ENCODE measurements around the gene OSBPL9. TPM values are rescaled to one million over a fixed set of nuclear protein-coding genes. Genes with fewer than 3 reads are reported as not detected.
"Not testable (repeated sequence)": the region's sequence is repeated elsewhere in the genome, so short reads cannot be mapped to it uniquely, and the experiment has no call there.

Gene OSBPL9
- total RNA-seq, 2 experiments from 2014 or later, result 50.8 to 51.1 TPM

GRCh38 chr1:51697166-51697565, 80.3 kb downstream of the OSBPL9 start:
- Mint-ChIP-seq H3K36me3 (no peaks in the 10 kb centered on the region), H3K4me1 (no peaks in the 10 kb centered on the region), H3K4me3 (no peak overlapping the region), H3K9me3 (no peaks in the 10 kb centered on the region), H3K27ac (no peak overlapping the region), H3K27me3 (no peaks in the 10 kb centered on the region)
- POLR2A ChIA-PET, result no interaction called here
- no peak for DNase-seq
- no peak for ATAC-seq (ENCODE audit: low read depth)

GRCh38 chr1:51699391-51699790, 82.5 kb downstream of the OSBPL9 start:
- Mint-ChIP-seq H3K27me3 (no peaks in the 10 kb centered on the region), H3K4me3 (no peak overlapping the region)
- POLR2A ChIA-PET, result no interaction called here

GRCh38 chr1:51701782-51702181, 84.9 kb downstream of the OSBPL9 start:
- H3K27ac Mint-ChIP-seq; H3K4me1 Mint-ChIP-seq; H3K4me3 Mint-ChIP-seq; H3K36me3 Mint-ChIP-seq; POLR2A ChIA-PET; DNase-seq; H3K9me3 Mint-ChIP-seq; ATAC-seq (ENCODE audit: low read depth); H3K27me3 Mint-ChIP-seq: not testable (repeated sequence)

More at GRCh38 chr1:51699391-51699790, 82.5 kb downstream of the OSBPL9 start:
- no peak overlapping the region for H3K27ac Mint-ChIP-seq
- no peak for DNase-seq
- ATAC-seq (ENCODE audit: low read depth), result no peak
- H3K4me1 Mint-ChIP-seq, result no peaks in the 10 kb centered on the region
- no peaks in the 10 kb centered on the region for H3K36me3 Mint-ChIP-seq
- peaks cover 4% of the 10 kb centered on the region for H3K9me3 Mint-ChIP-seq

- ATAC-seq (ENCODE audit: low read depth); POLR2A ChIA-PET; H3K36me3 Mint-ChIP-seq; DNase-seq; H3K4me3 Mint-ChIP-seq; H3K9me3 Mint-ChIP-seq; H3K27ac Mint-ChIP-seq; H3K27me3 Mint-ChIP-seq; H3K4me1 Mint-ChIP-seq: not testable (repeated sequence)
Observed at GRCh38 chr1:51702220-51702619, 85.3 kb downstream of the OSBPL9 start.

GRCh38 chr1:51705035-51705434, 88.1 kb downstream of the OSBPL9 start:
- Mint-ChIP-seq H3K4me3 (no peak overlapping the region), H3K27me3 (no peaks in the 10 kb centered on the region), H3K36me3 (no peaks in the 10 kb centered on the region), H3K4me1 (no peaks in the 10 kb centered on the region), H3K27ac (no peak overlapping the region), H3K9me3 (peaks cover 4% of the 10 kb centered on the region)
- DNase-seq (no peak), ATAC-seq (ENCODE audit: low read depth) (no peak)
- POLR2A ChIA-PET, result no interaction called here

- POLR2A ChIA-PET, result no interaction called here
- no peak overlapping the region for H3K27ac Mint-ChIP-seq
- H3K4me1 Mint-ChIP-seq, result no peaks in the 10 kb centered on the region
- H3K36me3 Mint-ChIP-seq, result peaks cover 2% of the 10 kb centered on the region
- DNase-seq (no peak), ATAC-seq (ENCODE audit: low read depth) (no peak)
- H3K27me3 Mint-ChIP-seq, result no peaks in the 10 kb centered on the region
- no peaks in the 10 kb centered on the region for H3K9me3 Mint-ChIP-seq
- no peak overlapping the region for H3K4me3 Mint-ChIP-seq
Observed at GRCh38 chr1:51708911-51709760, 92.2 kb downstream of the OSBPL9 start.

GRCh38 chr1:51709951-51710350, 93.1 kb downstream of the OSBPL9 start:
- no peak overlapping the region for H3K27ac Mint-ChIP-seq
- no peaks in the 10 kb centered on the region for H3K27me3 Mint-ChIP-seq
- H3K4me1 Mint-ChIP-seq, result no peaks in the 10 kb centered on the region
- no peak for ATAC-seq (ENCODE audit: low read depth)
- no peak overlapping the region for H3K4me3 Mint-ChIP-seq
- POLR2A ChIA-PET, result no interaction called here
- H3K36me3 Mint-ChIP-seq, result peaks cover 4% of the 10 kb centered on the region
- no peak for DNase-seq
- no peaks in the 10 kb centered on the region for H3K9me3 Mint-ChIP-seq

- Mint-ChIP-seq H3K36me3 (peaks cover 9% of the 10 kb centered on the region), H3K27me3 (no peaks in the 10 kb centered on the region), H3K9me3 (no peaks in the 10 kb centered on the region), H3K4me3 (no peak overlapping the region), H3K27ac (no peak overlapping the region), H3K4me1 (no peaks in the 10 kb centered on the region)
- DNase-seq (no peak), ATAC-seq (ENCODE audit: low read depth) (no peak)
- POLR2A ChIA-PET, result no interaction called here
Observed at GRCh38 chr1:51712590-51712989, 95.7 kb downstream of the OSBPL9 start.

GRCh38 chr1:51714374-51715019, 97.6 kb downstream of the OSBPL9 start:
- no peaks in the 10 kb centered on the region for H3K27me3 Mint-ChIP-seq
- POLR2A ChIA-PET, result interaction anchor here (2.2 kb wide), 1 partner anchor 15 kb away, joined by 5 read pairs; no protein-coding TSS in a partner anchor
- H3K27ac Mint-ChIP-seq, result no peak overlapping the region
- H3K4me3 Mint-ChIP-seq, result no peak overlapping the region
- ATAC-seq (ENCODE audit: low read depth) (no peak), DNase-seq (no peak)
- H3K4me1 Mint-ChIP-seq, result no peaks in the 10 kb centered on the region
- peaks cover 13% of the 10 kb centered on the region for H3K36me3 Mint-ChIP-seq
- no peaks in the 10 kb centered on the region for H3K9me3 Mint-ChIP-seq

- no peak for ATAC-seq (ENCODE audit: low read depth)
- Mint-ChIP-seq H3K4me3 (no peak overlapping the region), H3K9me3 (no peaks in the 10 kb centered on the region), H3K36me3 (peaks cover 13% of the 10 kb centered on the region), H3K27ac (no peak overlapping the region), H3K27me3 (no peaks in the 10 kb centered on the region), H3K4me1 (no peaks in the 10 kb centered on the region)
- DNase-seq, result no peak
- POLR2A ChIA-PET, result interaction anchor here (2.2 kb wide), 1 partner anchor 14 kb away, joined by 5 read pairs; no protein-coding TSS in a partner anchor
Observed at GRCh38 chr1:51715369-51715768, 98.5 kb downstream of the OSBPL9 start.

- no peaks in the 10 kb centered on the region for H3K27me3 Mint-ChIP-seq
- ATAC-seq (ENCODE audit: low read depth) (no peak), DNase-seq (no peak)
- no peak overlapping the region for H3K27ac Mint-ChIP-seq
- peaks cover 13% of the 10 kb centered on the region for H3K36me3 Mint-ChIP-seq
- POLR2A ChIA-PET, result no interaction called here
- H3K4me3 Mint-ChIP-seq, result no peak overlapping the region
- no peaks in the 10 kb centered on the region for H3K9me3 Mint-ChIP-seq
- H3K4me1 Mint-ChIP-seq, result no peaks in the 10 kb centered on the region
Observed at GRCh38 chr1:51716746-51717145, 99.9 kb downstream of the OSBPL9 start.

- no peaks in the 10 kb centered on the region for H3K27me3 Mint-ChIP-seq
- H3K9me3 Mint-ChIP-seq, result no peaks in the 10 kb centered on the region
- POLR2A ChIA-PET, result no interaction called here
- peaks cover 13% of the 10 kb centered on the region for H3K36me3 Mint-ChIP-seq
- ATAC-seq (ENCODE audit: low read depth) (no peak), DNase-seq (no peak)
- H3K4me1 Mint-ChIP-seq, result no peaks in the 10 kb centered on the region
- no peak overlapping the region for H3K4me3 Mint-ChIP-seq
- H3K27ac Mint-ChIP-seq, result no peak overlapping the region
Observed at GRCh38 chr1:51717842-51718241, 101.0 kb downstream of the OSBPL9 start.

GRCh38 chr1:51719146-51719545, 102.3 kb downstream of the OSBPL9 start:
- Mint-ChIP-seq H3K4me3 (no peak overlapping the region), H3K27me3 (no peaks in the 10 kb centered on the region), H3K4me1 (no peaks in the 10 kb centered on the region), H3K9me3 (no peaks in the 10 kb centered on the region), H3K27ac (no peak overlapping the region), H3K36me3 (peaks cover 11% of the 10 kb centered on the region)
- no peak for ATAC-seq (ENCODE audit: low read depth)
- POLR2A ChIA-PET, result interaction anchor here (1.1 kb wide), 1 partner anchor 11 kb away, joined by 4 read pairs; no protein-coding TSS in a partner anchor
- DNase-seq, result no peak

GRCh38 chr1:51724797-51725196, 107.9 kb downstream of the OSBPL9 start:
- Mint-ChIP-seq H3K27me3 (no peaks in the 10 kb centered on the region), H3K36me3 (no peaks in the 10 kb centered on the region), H3K4me3 (no peak overlapping the region), H3K9me3 (no peaks in the 10 kb centered on the region), H3K4me1 (peaks cover 9% of the 10 kb centered on the region), H3K27ac (no peak overlapping the region)
- ATAC-seq (ENCODE audit: low read depth) (no peak), DNase-seq (no peak)
- POLR2A ChIA-PET, result no interaction called here

Measured in activated naive CD8-positive, alpha-beta T cell treated with anti-CD3 and anti-CD28 coated beads, Interleukin-2, amount 10 ng/mL, durations not matched to agents 7 days and 5 days (primary cell).